Measurements from ENCODE around the gene CCNB1IP1.

DNA sequence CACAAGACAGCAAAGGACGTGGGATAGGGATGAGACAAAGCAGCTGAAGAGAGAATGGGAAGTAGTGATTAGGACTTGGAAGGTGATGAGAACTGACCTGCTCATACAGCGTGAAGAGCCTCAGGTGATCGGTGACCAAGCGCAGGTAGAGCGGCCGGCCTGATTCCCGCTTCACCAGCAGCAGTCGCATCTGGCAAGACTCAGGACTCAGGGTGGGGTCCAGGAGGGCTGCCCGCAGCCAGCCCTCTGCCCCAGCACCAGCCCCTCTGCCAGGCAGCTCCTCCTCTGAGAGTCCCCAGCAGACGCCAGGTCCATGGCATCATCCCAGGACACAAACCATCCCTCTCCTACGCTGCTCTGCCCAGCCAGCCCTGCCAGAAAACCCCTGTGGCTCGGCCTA is 49.4 kb upstream of the CCNB1IP1 start:
- TF ChIP-seq, protein P1, sequence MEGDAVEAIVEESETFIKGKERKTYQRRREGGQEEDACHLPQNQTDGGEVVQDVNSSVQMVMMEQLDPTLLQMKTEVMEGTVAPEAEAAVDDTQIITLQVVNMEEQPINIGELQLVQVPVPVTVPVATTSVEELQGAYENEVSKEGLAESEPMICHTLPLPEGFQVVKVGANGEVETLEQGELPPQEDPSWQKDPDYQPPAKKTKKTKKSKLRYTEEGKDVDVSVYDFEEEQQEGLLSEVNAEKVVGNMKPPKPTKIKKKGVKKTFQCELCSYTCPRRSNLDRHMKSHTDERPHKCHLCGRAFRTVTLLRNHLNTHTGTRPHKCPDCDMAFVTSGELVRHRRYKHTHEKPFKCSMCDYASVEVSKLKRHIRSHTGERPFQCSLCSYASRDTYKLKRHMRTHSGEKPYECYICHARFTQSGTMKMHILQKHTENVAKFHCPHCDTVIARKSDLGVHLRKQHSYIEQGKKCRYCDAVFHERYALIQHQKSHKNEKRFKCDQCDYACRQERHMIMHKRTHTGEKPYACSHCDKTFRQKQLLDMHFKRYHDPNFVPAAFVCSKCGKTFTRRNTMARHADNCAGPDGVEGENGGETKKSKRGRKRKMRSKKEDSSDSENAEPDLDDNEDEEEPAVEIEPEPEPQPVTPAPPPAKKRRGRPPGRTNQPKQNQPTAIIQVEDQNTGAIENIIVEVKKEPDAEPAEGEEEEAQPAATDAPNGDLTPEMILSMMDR (IDR thresholded peaks at IDR 0.05) = no peak
- TF ChIP-seq POLR2A (IDR thresholded peaks at IDR 0.05) (no peak), POLR2AphosphoS5 (IDR thresholded peaks at IDR 0.05) (no peak)

Measured in prostate gland (tissue), 2 donors.